PC-3 (cell line): ENCODE measurements around the gene CTAG1B.

Source experiments
- EZH2 ChIP-seq: fragments of 300-600 bp; sonication (generic); IDR thresholded peaks from one replicate; pipeline ENCODE4 v1.6.1; 2017; ENCODE audit warnings: antibody characterized with exemption, mild to moderate bottlenecking, low read length; ENCODE audit not compliant: unreplicated experiment
- TF ChIP-seq, protein P1 (sequence below): fragments of 300-600 bp; sonication (generic); conservative IDR thresholded peaks from 2 replicates; pipeline ENCODE4 v1.5.1; 2017; ENCODE audit warnings: antibody characterized with exemption, low read depth, mild to moderate bottlenecking, low read length

DNA sequence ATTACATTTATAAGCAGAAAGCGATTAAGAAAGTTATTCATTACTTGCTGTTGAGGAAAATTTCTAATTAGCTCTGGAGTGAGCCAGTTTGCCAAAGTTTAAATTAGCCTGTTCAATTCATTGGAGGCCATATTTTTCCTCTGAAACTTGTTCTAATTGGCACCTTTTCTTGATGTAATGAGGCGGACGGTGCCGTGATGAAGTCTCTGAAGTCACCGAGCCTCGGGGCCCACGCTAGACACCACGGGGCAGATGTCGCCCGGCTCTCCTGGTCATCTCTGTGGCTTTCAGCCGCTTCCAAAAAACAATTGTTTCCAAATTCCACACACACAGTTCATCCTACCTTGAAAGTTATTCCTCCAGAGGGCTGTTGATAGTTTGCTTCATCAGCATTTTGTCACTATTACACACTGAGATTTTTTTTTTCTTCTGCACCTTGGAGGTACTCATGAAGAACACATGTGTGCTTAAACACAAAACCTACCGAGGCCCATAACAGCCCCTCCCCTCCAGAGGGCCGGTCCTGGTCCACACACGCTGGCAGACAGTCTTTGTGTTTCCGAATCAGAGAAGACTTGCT lies 38.2 kb upstream of the CTAG1B start:
- TF ChIP-seq, protein P1, sequence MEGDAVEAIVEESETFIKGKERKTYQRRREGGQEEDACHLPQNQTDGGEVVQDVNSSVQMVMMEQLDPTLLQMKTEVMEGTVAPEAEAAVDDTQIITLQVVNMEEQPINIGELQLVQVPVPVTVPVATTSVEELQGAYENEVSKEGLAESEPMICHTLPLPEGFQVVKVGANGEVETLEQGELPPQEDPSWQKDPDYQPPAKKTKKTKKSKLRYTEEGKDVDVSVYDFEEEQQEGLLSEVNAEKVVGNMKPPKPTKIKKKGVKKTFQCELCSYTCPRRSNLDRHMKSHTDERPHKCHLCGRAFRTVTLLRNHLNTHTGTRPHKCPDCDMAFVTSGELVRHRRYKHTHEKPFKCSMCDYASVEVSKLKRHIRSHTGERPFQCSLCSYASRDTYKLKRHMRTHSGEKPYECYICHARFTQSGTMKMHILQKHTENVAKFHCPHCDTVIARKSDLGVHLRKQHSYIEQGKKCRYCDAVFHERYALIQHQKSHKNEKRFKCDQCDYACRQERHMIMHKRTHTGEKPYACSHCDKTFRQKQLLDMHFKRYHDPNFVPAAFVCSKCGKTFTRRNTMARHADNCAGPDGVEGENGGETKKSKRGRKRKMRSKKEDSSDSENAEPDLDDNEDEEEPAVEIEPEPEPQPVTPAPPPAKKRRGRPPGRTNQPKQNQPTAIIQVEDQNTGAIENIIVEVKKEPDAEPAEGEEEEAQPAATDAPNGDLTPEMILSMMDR: no peak
- no peak for TF ChIP-seq EZH2
